ENCODE measurements around the gene C15orf62. TPM values are rescaled to one million over a fixed set of nuclear protein-coding genes. Genes with fewer than 3 reads are reported as not detected.

C15orf62 gene
- total RNA-seq, 1 donor from 2014 or later = not detected

DNA sequence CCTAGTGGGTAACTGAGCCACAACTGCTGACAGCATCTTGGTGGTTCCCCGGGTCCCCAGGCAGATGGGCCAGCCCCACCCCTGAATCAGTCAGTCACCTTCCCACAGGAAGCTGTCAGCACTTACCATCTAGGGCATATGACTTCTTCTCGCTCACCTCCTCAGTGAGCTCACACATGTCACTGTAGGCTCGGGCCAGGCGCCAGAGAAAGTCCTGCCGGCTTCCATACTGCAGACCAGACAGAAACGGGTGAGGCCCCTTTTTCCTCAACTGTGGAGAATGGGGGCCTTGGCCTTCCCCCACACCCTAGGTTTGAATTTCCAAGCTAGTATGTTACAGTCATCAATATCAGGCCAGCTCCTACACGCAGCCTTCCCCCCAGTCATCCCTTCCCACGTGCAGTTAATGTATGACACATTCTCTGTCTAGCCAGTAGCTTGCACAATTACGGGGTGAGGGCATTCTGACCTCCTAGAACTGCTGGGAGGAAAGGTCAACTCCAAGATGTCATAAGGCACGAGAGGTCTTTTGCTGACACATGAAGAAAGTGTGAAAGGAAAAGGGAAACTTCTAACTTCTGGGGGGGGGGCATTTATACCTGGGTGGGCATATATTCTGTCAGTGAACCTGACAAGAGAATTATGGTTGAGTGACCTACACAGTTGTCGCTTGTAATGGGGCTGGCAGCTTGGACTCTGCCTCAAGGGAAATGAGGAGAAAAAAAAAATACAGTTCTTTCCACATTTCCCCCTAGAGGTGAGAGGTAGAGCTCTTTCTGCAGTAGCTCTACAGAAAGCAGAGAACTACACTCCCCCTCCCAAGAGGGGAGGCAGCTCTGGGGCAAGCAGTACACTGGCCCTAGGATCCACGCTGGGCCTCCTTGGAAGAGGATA is 25.6 kb upstream of the C15orf62 start:
- H3K4me3 ChIP-seq = no peak overlapping the region
- TF ChIP-seq, protein P1, sequence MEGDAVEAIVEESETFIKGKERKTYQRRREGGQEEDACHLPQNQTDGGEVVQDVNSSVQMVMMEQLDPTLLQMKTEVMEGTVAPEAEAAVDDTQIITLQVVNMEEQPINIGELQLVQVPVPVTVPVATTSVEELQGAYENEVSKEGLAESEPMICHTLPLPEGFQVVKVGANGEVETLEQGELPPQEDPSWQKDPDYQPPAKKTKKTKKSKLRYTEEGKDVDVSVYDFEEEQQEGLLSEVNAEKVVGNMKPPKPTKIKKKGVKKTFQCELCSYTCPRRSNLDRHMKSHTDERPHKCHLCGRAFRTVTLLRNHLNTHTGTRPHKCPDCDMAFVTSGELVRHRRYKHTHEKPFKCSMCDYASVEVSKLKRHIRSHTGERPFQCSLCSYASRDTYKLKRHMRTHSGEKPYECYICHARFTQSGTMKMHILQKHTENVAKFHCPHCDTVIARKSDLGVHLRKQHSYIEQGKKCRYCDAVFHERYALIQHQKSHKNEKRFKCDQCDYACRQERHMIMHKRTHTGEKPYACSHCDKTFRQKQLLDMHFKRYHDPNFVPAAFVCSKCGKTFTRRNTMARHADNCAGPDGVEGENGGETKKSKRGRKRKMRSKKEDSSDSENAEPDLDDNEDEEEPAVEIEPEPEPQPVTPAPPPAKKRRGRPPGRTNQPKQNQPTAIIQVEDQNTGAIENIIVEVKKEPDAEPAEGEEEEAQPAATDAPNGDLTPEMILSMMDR (IDR thresholded peaks at IDR 0.05) = no peak
- no peaks in the 10 kb centered on the region for H3K27me3 ChIP-seq
- intact Hi-C loops (cut with DNase I) = no loop called here
- H3K4me1 ChIP-seq = no peaks in the 10 kb centered on the region
- H3K9me3 ChIP-seq = no peaks in the 10 kb centered on the region
- no peak overlapping the region for H3K27ac ChIP-seq
- peaks cover 59 to 71% of the 10 kb centered on the region in 2 donors for H3K36me3 ChIP-seq
- DNase-seq (ENCODE audit: low spot score in 2 of 2) = peak in 1 of 2 donors; percentile 59

DNA sequence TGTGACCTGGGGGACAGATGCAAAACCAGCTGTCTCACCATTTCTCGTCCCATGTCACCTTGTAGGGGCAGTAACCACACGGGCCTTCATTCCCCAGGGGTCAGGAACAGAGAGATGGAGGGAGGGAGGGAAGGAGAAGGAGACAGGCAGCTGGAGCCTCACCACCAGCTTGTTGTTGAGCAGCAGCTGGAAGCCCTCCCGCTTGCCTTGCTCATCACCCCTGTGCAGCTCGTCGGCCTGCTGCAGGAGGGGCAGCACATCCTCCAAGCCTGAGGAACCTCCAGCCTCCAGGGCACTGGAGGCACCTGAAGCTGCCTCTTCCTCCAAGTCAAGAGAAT is 25.0 kb upstream of the C15orf62 start:
- Histone ChIP-seq H3K27me3 (no peaks in the 10 kb centered on the region), H3K4me1 (no peaks in the 10 kb centered on the region), H3K4me3 (no peak overlapping the region), H3K36me3 (peaks cover 53 to 71% of the 10 kb centered on the region in 2 donors), H3K9me3 (no peaks in the 10 kb centered on the region), H3K27ac (no peak overlapping the region)
- peak in 1 of 2 donors; percentile 58 for DNase-seq (ENCODE audit: low spot score in 2 of 2)
- intact Hi-C loops (cut with DNase I) = no loop called here
- TF ChIP-seq, protein P1 (IDR thresholded peaks at IDR 0.05) = no peak

DNA sequence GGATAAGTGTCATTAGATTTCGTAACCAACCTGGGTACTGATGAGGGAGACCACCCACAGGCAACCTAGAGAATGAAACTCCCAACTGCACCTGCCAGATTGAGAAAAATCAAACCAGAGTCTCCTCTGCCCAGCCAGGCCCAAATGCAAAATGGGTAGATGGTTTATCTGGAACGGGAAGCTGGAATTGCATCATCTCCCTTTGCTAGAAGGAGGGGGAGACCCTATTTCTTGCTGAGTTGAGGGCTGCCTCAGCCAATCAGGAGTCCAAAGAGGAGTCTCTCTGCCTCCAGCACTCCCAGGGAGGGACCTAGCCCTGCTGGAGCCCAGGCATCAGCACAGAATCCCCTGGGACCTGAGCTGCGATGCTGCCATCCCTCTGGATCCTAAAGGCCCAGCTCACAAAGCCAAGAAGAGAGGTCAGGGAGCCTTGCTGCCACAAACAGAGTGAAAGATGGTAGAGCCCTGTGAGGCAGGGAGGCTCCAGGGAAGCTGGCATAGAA is 22.8 kb upstream of the C15orf62 start:
- no peaks in the 10 kb centered on the region for H3K4me1 ChIP-seq
- intact Hi-C loops (cut with DNase I) = no loop called here
- no peak overlapping the region for H3K4me3 ChIP-seq
- TF ChIP-seq, protein P1 (IDR thresholded peaks at IDR 0.05) = no peak
- H3K9me3 ChIP-seq = no peaks in the 10 kb centered on the region
- peaks cover 54 to 73% of the 10 kb centered on the region in 2 donors for H3K36me3 ChIP-seq
- DNase-seq (ENCODE audit: low spot score in 2 of 2) = no peak
- no peaks in the 10 kb centered on the region for H3K27me3 ChIP-seq
- H3K27ac ChIP-seq = no peak overlapping the region

DNA sequence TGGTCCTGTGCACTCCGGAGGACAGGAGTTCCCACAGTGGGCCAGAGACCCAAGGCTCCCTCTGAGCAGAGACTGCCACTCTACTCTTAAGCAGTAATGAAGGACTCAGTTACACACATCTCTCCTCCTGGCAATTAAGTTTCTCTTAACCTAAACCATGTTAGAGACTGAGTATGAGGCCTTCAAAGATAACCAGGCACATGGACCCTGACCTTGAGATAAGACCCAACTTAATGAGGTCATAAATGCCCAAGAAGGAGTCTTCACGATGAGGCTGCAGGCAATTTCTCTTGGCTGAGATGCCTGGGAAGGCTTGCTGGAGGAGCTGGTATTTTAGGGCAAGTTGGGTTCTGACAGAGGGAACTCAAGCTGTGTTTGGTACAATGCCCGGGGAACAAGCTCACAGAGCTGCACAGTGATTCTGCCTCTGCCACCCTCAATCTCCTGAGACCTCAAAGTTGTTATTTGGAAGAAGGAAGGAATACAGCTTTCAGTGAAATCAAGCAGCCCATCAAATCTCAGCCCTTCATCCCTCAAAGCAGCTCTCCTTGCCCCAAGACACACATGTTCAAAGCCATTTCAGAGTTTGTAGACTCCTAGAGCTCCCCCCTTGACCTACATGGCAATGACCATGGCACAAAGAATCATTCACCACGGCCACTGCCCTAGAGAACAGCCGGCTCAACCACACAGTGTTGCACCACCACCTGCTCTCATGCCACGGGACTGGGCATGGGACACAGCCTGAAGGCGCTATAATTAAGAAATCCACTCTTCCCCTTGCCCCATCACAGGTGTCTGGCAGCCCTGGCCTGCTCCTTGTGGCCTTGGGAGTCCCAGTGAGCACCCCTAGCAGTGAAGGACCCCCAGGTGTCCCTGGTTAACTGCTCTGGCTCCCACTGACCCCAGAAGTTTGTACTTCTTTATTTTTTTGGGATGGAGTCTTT is 21.8 kb upstream of the C15orf62 start:
- intact Hi-C loops (cut with DNase I) = no loop called here
- H3K36me3 ChIP-seq = peaks cover 53 to 74% of the 10 kb centered on the region in 2 donors
- H3K4me3 ChIP-seq = no peak overlapping the region
- no peaks in the 10 kb centered on the region for H3K27me3 ChIP-seq
- H3K9me3 ChIP-seq = no peaks in the 10 kb centered on the region
- H3K27ac ChIP-seq = no peak overlapping the region
- no peak for DNase-seq (ENCODE audit: low spot score in 2 of 2)
- no peaks in the 10 kb centered on the region for H3K4me1 ChIP-seq
- TF ChIP-seq, protein P1 (IDR thresholded peaks at IDR 0.05) = no peak

DNA sequence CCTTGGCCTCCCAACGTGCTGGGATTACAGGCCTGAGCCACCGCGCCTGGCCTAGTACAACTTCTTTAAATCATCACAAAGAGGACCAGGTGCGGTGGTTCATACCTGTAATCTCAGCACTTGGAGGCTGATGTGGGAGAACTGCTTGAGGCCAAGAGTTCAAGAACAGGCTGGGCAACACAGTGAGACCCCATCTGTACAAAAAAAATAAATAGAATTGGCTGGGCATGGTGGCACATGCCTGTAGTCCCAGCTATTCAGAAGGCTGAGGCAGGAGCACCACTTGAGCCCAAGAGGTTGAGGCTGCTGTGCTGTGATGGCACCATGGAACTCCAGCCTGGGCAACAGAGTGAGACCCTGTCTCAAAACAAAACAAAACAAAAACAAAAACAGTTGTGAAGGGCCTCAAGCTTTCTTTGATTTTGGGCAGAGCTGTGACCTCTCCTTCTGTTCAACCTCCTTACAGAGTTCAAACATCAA is 20.6 kb upstream of the C15orf62 start:
- Histone ChIP-seq H3K4me1 (peaks cover 0 to 4% of the 10 kb centered on the region in 2 donors), H3K4me3 (no peak overlapping the region), H3K9me3 (no peaks in the 10 kb centered on the region), H3K36me3 (peaks cover 46 to 62% of the 10 kb centered on the region in 2 donors), H3K27me3 (no peaks in the 10 kb centered on the region), H3K27ac (no peak overlapping the region)
- TF ChIP-seq, protein P1 (IDR thresholded peaks at IDR 0.05) = no peak
- intact Hi-C loops (cut with DNase I) = no loop called here
- no peak for DNase-seq (ENCODE audit: low spot score in 2 of 2)
